22Rv1 (cell line): ENCODE measurements around the gene SPEF2.

Source experiments
- H3K27ac ChIP-seq: fragments of 450-650 bp; 2 replicates; pipeline ENCODE4 v1.5.1; 2017
- ZFX ChIP-seq: fragments of 450-650 bp; IDR thresholded peaks from 2 replicates; pipeline ENCODE4 v1.6.1; 2017; ENCODE audit warnings: antibody characterized with exemption, borderline replicate concordance
- TF ChIP-seq, protein P1 (sequence below): fragments of 450-650 bp; IDR thresholded peaks from 2 replicates; pipeline ENCODE4 v1.5.1; 2017; ENCODE audit warnings: mild to moderate bottlenecking

The SPEF2 gene

DNA sequence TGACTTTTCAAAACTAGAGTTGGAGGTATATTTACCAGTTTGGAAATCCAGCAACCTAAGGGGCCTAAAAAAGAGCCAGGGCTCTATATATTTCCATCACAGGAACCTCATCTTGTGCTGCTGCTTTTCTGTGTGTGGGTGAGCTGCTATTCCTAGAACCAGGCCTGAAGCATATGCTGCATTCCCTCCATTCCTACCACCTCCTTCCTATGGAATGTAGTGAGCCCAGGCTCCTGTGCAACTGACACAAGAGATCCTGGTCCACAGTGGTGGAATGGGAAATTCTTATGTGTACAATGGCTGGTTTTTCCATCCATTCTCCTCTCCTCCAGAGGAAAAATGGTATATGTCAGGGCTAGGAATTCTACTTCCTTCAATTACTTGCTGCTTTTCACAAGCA, 39.1 kb downstream of the SPEF2 start:
- no peak overlapping the region for H3K27ac ChIP-seq
- TF ChIP-seq ZFX: no peak
- TF ChIP-seq, protein P1, sequence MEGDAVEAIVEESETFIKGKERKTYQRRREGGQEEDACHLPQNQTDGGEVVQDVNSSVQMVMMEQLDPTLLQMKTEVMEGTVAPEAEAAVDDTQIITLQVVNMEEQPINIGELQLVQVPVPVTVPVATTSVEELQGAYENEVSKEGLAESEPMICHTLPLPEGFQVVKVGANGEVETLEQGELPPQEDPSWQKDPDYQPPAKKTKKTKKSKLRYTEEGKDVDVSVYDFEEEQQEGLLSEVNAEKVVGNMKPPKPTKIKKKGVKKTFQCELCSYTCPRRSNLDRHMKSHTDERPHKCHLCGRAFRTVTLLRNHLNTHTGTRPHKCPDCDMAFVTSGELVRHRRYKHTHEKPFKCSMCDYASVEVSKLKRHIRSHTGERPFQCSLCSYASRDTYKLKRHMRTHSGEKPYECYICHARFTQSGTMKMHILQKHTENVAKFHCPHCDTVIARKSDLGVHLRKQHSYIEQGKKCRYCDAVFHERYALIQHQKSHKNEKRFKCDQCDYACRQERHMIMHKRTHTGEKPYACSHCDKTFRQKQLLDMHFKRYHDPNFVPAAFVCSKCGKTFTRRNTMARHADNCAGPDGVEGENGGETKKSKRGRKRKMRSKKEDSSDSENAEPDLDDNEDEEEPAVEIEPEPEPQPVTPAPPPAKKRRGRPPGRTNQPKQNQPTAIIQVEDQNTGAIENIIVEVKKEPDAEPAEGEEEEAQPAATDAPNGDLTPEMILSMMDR: no peak

DNA sequence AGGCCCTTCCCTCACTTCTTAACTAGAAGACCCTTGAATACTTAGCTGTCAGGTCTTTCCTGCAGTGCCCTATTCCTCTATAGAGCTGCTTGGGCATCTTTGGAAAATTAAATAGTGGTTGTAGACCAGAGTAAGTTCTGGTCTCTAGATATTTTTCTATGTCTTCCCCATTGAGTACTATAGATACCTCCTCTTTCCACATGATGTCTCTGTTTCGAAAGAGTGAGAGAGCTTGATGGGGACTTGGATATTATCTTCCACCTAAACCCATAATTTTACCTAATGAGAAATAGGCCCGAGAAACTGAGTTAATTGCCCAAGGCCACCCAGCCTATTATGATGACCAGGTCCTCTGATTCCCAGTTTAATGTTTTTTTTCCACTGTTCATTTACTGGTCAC, 40.2 kb downstream of the SPEF2 start:
- H3K27ac ChIP-seq: no peak overlapping the region
- TF ChIP-seq, protein P1: no peak
- TF ChIP-seq ZFX: no peak

DNA sequence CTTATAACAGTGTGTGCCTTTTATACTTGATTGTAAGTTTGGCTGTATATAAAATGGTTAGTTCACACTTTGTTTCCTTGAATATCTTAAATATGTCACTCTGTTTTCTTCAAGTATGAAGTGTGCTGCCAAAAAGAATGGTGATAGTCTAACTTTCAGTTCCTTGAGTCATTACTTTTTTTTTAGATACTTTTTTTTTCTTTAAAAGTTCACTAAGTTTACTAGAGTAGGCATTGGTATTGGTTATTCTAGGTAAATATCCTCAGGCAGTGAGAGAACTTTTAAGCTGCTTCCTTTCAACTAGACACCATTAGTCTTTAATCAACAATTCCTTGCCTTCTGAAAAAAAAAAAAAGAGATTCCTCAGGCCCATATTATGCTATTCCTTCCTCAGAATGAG, 41.9 kb downstream of the SPEF2 start:
- no peak overlapping the region for H3K27ac ChIP-seq
- TF ChIP-seq, protein P1: no peak
- no peak for TF ChIP-seq ZFX

DNA sequence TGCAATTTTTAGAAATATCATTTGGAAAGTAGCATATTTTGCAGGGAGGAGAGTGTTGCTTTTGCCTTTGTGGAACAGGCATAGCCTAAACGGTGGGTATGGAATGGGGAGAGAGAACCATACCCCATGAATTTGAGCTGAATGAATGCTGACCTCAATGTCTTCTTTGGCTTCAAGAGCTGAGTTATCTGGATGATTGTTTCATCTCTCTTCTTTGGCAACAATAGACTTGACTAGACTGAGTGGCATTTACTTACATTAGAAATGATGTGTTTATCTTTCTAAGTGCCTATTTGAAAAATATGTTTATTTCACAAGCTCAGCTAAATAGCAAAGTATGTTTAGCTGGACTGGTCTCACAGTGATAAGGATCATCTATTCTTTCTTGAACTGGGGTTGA, 42.8 kb downstream of the SPEF2 start:
- no peak overlapping the region for H3K27ac ChIP-seq
- TF ChIP-seq, protein P1: no peak
- TF ChIP-seq ZFX: no peak

DNA sequence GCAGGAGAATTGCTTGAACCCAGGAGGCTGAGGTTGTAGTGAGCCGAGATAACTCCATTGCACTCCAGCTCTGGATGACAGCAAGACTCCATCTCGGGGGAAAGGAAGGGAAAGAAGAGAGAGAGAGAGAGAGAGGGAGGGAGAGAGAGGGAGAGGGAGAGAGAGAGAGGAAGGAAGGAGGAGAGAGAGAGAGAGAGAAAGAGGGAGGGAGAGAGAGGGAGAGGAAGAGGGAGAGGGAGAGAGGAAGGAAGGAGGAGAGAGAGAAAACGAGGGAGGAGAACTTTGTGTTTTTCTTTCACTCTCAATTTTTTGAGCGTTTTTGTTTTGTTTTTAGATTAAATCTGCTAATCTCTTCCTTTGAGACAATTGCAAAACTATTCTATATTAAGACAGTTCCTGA, 46.9 kb downstream of the SPEF2 start:
- no peak for TF ChIP-seq ZFX
- TF ChIP-seq, protein P1: no peak
- H3K27ac ChIP-seq: no peak overlapping the region

DNA sequence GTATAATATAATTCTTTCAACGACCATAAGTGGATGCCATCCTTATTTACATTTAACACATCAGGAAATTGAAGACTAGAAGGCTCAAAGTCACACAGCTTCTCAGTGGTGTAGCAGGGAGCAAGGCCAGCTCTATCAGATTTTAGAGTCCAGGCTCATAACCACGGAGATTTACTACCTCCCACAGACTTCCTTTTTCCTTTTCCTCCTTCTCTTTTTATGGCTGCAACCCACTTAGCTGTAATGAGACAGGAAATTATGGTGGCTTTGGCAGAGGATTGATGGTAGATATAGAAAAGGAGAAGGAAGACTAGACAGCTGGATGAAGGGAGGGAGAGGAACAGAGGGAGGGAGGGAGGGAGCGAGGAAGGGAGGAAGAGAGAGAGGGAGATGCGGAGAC, 47.4 kb downstream of the SPEF2 start:
- no peak for TF ChIP-seq ZFX
- TF ChIP-seq, protein P1: no peak

DNA sequence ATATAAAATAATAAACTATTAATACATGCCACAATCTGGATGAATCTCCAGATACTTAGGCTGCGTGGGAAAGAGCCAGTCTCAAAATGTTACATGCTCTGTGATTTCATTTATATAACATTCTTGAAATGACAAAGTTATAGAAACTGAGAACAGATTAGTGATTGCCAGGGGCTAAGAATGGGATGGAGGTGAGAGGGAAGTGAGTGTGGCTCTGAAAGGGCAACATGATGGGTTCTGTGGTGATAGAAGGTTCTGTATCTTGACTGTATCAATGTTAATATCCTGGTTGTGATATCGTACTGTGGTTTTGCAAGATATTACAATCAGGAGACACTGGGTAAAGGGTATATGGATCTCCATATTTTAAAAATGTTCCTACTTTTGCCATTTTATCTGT, 50.7 kb downstream of the SPEF2 start:
- no peak for TF ChIP-seq ZFX
- TF ChIP-seq, protein P1: no peak
- H3K27ac ChIP-seq: no peak overlapping the region

More for the DNA sequence above, 47.4 kb downstream of the SPEF2 start:
- no peak overlapping the region for H3K27ac ChIP-seq
